ENCODE results near the gene ADCY3.

DNA sequence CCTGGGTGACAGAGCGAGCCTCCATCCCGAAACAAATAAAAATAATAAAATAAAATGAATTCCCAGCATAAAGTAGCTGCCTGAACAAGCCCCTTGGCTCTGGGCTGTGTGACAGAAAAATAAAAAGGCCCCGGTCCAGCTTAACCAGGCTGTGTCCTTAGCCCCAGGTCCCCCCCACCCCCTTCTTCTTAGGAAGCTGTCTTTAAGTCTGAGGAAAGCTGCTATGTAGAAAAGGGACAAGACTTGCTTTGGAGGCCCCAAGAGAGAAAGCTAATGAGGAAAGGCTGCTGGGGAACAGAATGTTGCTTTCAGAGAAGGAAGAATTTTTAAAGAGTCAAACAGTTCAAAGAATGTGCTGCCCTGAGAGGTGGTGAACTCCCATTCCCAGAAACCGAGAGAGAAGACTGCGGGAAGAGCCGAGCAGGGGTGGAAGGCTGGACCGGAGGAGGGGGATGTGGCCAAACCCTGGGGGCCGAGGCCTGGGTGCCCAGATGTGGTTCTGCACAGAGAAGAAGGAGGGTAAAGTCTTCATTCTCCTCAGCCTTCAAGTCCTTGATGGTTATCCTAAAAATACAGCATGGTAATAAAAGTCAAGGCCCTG lies 64.9 kb downstream of the ADCY3 start:
- TF ChIP-seq POLR2A (IDR thresholded peaks at IDR 0.05) (no peak), POLR2AphosphoS5 (IDR thresholded peaks at IDR 0.05) (no peak)
- TF ChIP-seq, protein P1, sequence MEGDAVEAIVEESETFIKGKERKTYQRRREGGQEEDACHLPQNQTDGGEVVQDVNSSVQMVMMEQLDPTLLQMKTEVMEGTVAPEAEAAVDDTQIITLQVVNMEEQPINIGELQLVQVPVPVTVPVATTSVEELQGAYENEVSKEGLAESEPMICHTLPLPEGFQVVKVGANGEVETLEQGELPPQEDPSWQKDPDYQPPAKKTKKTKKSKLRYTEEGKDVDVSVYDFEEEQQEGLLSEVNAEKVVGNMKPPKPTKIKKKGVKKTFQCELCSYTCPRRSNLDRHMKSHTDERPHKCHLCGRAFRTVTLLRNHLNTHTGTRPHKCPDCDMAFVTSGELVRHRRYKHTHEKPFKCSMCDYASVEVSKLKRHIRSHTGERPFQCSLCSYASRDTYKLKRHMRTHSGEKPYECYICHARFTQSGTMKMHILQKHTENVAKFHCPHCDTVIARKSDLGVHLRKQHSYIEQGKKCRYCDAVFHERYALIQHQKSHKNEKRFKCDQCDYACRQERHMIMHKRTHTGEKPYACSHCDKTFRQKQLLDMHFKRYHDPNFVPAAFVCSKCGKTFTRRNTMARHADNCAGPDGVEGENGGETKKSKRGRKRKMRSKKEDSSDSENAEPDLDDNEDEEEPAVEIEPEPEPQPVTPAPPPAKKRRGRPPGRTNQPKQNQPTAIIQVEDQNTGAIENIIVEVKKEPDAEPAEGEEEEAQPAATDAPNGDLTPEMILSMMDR (IDR thresholded peaks at IDR 0.05), result no peak
